ENCODE measurements around the gene CAPN7. TPM values are rescaled to one million over a fixed set of nuclear protein-coding genes. Genes with fewer than 3 reads are reported as not detected.

The CAPN7 gene
- total RNA-seq, 1 experiment from 2014 or later: 25.2 TPM

GRCh38 chr3:15221574-15222217 lies 15.7 kb downstream of the CAPN7 start:
- Histone ChIP-seq H2BK12ac (ENCODE audit: insufficient read length, low read depth, low read length) (no peak overlapping the region), H2BK15ac (ENCODE audit: low read depth, low read length) (no peak overlapping the region), H2BK20ac (ENCODE audit: low read depth, low read length, poor library complexity, severe bottlenecking) (no peak overlapping the region), H4K20me1 (ENCODE audit: control insufficient read depth, insufficient read depth, insufficient read length) (no peaks in the 10 kb centered on the region), H3K27me3 (ENCODE audit: insufficient read depth, low read length) (no peaks in the 10 kb centered on the region), H3K4ac (ENCODE audit: low read depth, low read length) (no peak overlapping the region), H2AK5ac (ENCODE audit: insufficient read length, low read length) (no peak overlapping the region), H3K56ac (ENCODE audit: insufficient read length, low read depth, low read length) (no peak overlapping the region), H4K91ac (ENCODE audit: insufficient read length, low read depth, low read length) (no peak overlapping the region), H4K8ac (replicated peaks; ENCODE audit: insufficient read length, low read depth, low read length) (no peak overlapping the region), H3K9me3 (ENCODE audit: control insufficient read depth, low read depth, low read length) (no peaks in the 10 kb centered on the region), H3K14ac (ENCODE audit: insufficient read depth, low read length) (no peak overlapping the region), H3K4me1 (ENCODE audit: insufficient read depth, low read length) (no peaks in the 10 kb centered on the region), H3K79me1 (ENCODE audit: insufficient read depth, low read depth, low read length, poor library complexity, severe bottlenecking) (no peaks in the 10 kb centered on the region), H3K79me2 (ENCODE audit: insufficient read depth, low read length) (no peaks in the 10 kb centered on the region), H2BK120ac (ENCODE audit: low read depth, low read length, poor library complexity, severe bottlenecking) (no peak overlapping the region), H3K4me2 (ENCODE audit: insufficient read depth, insufficient read length, low read length) (no peak overlapping the region), H2AFZ (ENCODE audit: low read length) (no peak overlapping the region), H3K27ac (ENCODE audit: insufficient read length, low read depth, low read length) (no peak overlapping the region), H3K23ac (ENCODE audit: insufficient read length, low read depth, low read length) (no peak overlapping the region), H3T11ph (ENCODE audit: low read length) (no peak overlapping the region), H3K23me2 (ENCODE audit: insufficient read length, low read depth, low read length, poor library complexity, severe bottlenecking) (no peaks in the 10 kb centered on the region), H3K18ac (ENCODE audit: insufficient read length, low read depth, low read length) (no peak overlapping the region), H2BK5ac (ENCODE audit: insufficient read length, low read length) (no peak overlapping the region), H3K9ac (ENCODE audit: extremely low read depth, insufficient read length, low read length) (no peak overlapping the region), H4K5ac (ENCODE audit: insufficient read length, low read depth, low read length) (no peak overlapping the region)
- Mint-ChIP-seq H3K4me3 (no peak overlapping the region), H3K4me1 (no peaks in the 10 kb centered on the region), H3K27ac (no peak overlapping the region), H3K27me3 (ENCODE audit: low read depth) (no peaks in the 10 kb centered on the region), H3K9me3 (no peaks in the 10 kb centered on the region), H3K36me3 (ENCODE audit: insufficient read depth in 1 of 3, low read depth in 3 of 3) (peaks cover 6 to 60% (median 46%) of the 10 kb centered on the region in 3 experiments; a peak in 6 of 7 replicates)
- no CpG with 5 or more reads among the region's 11 CpGs for WGBS (ENCODE audit: extremely low coverage, insufficient read length, low lambda C conversion rate)
- no peak for TF ChIP-seq CTCF (conservative IDR thresholded peaks at IDR 0.05)
- DNase-seq: no peak
